Endothelial cell of umbilical vein (primary cell): ENCODE results near the gene GPD2. TPM values are rescaled to one million over a fixed set of nuclear protein-coding genes. Genes with fewer than 3 reads are reported as not detected.

Source experiments
- BruUV-seq: library from RNA; stranded (reverse); fragments of 400-500 nt; replicated peaks from 2 replicates; lab custom pipeline; 2021; lab: Mats Ljungman, UMichigan
- CTCF ChIA-PET: fragments of 300-600, 350-600 bp; sonication (Branson Sonifier 250); formaldehyde crosslinking; loops from one replicate; lab custom pipeline; 2021; ENCODE audit warnings: antibody characterized with exemption, inconsistent platforms; lab: Charles Lee
- POLR2A ChIA-PET: fragments of 300-600, 350-600 bp; sonication (Branson Sonifier 250); formaldehyde crosslinking; loops from one replicate; lab custom pipeline; 2021; ENCODE audit warnings: antibody characterized with exemption, inconsistent platforms; lab: Charles Lee
- DNase-seq: peaks from one replicate; pipeline ENCODE4 v3.0.0-alpha.2; 2011; ENCODE audit warnings: low read depth, low spot score
- FAIRE-seq: peaks from 2 replicates; lab custom pipeline; 2011; peaks lifted over from hg19 to GRCh38; lab: Jason Lieb, UNC
- H2AFZ ChIP-seq: 2 replicates; pipeline ENCODE4 v1.6.0; 2012; ENCODE audit warnings: low read depth, low read length, control low read depth, inconsistent platforms
- H3K27ac ChIP-seq: 2 replicates; pipeline ENCODE4 v1.5.1; 2011; ENCODE audit warnings: low read depth, mild to moderate bottlenecking, control low read depth, low read length, moderate library complexity; ENCODE audit not compliant: insufficient read depth
- H3K27me3 ChIP-seq, 2 experiments: 2 replicates each; pipeline versions ENCODE4 v1.6.0 to v1.6.1; 2011; ENCODE audit warnings: low read length in 2 of 2, mixed read lengths in 1 of 2; ENCODE audit not compliant: control insufficient read depth in 2 of 2, insufficient read depth in 2 of 2
- H3K36me3 ChIP-seq, 2 experiments: 2 replicates in 1 of 2; 3 replicates in 1 of 2; pipeline ENCODE4 v1.5.1; 2011; ENCODE audit warnings: low read length in 2 of 2, mild to moderate bottlenecking in 1 of 2, moderate library complexity in 1 of 2; ENCODE audit not compliant: control insufficient read depth in 2 of 2, insufficient read depth in 2 of 2; ENCODE audit errors: extremely low read depth in 1 of 2
- H3K4me1 ChIP-seq: 3 replicates; pipeline ENCODE4 v1.5.1; 2011; ENCODE audit warnings: mild to moderate bottlenecking, low read length; ENCODE audit not compliant: control insufficient read depth, insufficient read depth; ENCODE audit errors: extremely low read depth
- H3K4me2 ChIP-seq: 2 replicates; pipeline ENCODE4 v1.6.1; 2011; ENCODE audit warnings: low read length, control low read depth, mixed read lengths; ENCODE audit not compliant: insufficient read depth
- H3K4me3 ChIP-seq, 3 experiments: fragments of 200-600 bp in 1 of 3; sonication (generic), shearing (Covaris generic) in 1 of 3; replicated peaks in 1 of 3; 2 replicates each; pipeline ENCODE4 v1.5.1; 2011 to 2016; ENCODE audit warnings: control low read depth in 3 of 3, low read length in 3 of 3, mild to moderate bottlenecking in 2 of 3, inconsistent platforms in 1 of 3, low read depth in 1 of 3, moderate library complexity in 1 of 3; ENCODE audit not compliant: insufficient read depth in 1 of 3
- H3K79me2 ChIP-seq: 2 replicates; pipeline ENCODE4 v1.6.0; 2012; ENCODE audit warnings: low read length, inconsistent platforms; ENCODE audit not compliant: control insufficient read depth, insufficient read depth
- H3K9ac ChIP-seq: replicated peaks from 2 replicates; pipeline ENCODE3; 2011; ENCODE audit warnings: low read length, control low read depth; ENCODE audit not compliant: insufficient read depth; ENCODE audit errors: extremely low read depth
- H3K9me1 ChIP-seq: replicated peaks from 3 replicates; pipeline ENCODE4 v1.6.0; 2011; ENCODE audit warnings: mild to moderate bottlenecking, low read length; ENCODE audit not compliant: control insufficient read depth, insufficient read depth; ENCODE audit errors: extremely low read depth
- H3K9me3 ChIP-seq: replicated peaks from 2 replicates; pipeline ENCODE4 v1.5.1; 2012; ENCODE audit warnings: low read length, inconsistent platforms; ENCODE audit not compliant: control insufficient read depth, insufficient read depth
- H4K20me1 ChIP-seq: replicated peaks from 2 replicates; pipeline ENCODE3; 2011; ENCODE audit warnings: mild to moderate bottlenecking, low read length; ENCODE audit not compliant: control insufficient read depth, insufficient read depth; ENCODE audit errors: extremely low read depth
- CTCF ChIP-seq, 2 donors: IDR thresholded peaks; 1 replicate in 1 of 2; 2 replicates in 1 of 2; pipeline ENCODE4 v1.5.1; 2011; ENCODE audit warnings: low read length in 2 of 2, mild to moderate bottlenecking in 2 of 2, moderate library complexity in 2 of 2, control low read depth in 1 of 2, inconsistent platforms in 1 of 2, low read depth in 1 of 2; ENCODE audit not compliant: insufficient read depth in 1 of 2; ENCODE audit errors: extremely low read depth in 1 of 2
- EZH2 ChIP-seq: IDR thresholded peaks from 2 replicates; pipeline ENCODE4 v1.6.1; 2012; ENCODE audit warnings: borderline replicate concordance, low read depth, mild to moderate bottlenecking, moderate library complexity, low read length, inconsistent platforms; ENCODE audit not compliant: severe bottlenecking
- FOS ChIP-seq: IDR thresholded peaks from 2 replicates; pipeline ENCODE4 v1.6.1; 2011; ENCODE audit warnings: mild to moderate bottlenecking, low read length, moderate library complexity, borderline replicate concordance; ENCODE audit not compliant: insufficient read depth
- GATA2 ChIP-seq: IDR thresholded peaks from 2 replicates; pipeline ENCODE4 v1.7.0; 2011; ENCODE audit warnings: low read depth, mild to moderate bottlenecking, moderate library complexity, mixed read lengths, low read length; ENCODE audit not compliant: insufficient read length, insufficient read depth
- JUN ChIP-seq: IDR thresholded peaks from 2 replicates; pipeline ENCODE4 v1.6.1; 2011; ENCODE audit warnings: borderline replicate concordance, low read depth; ENCODE audit not compliant: insufficient read length, insufficient read depth
- MAX ChIP-seq: IDR thresholded peaks from 2 replicates; pipeline ENCODE4 v1.6.1; 2011; ENCODE audit not compliant: insufficient read depth, insufficient read length
- MYC ChIP-seq: IDR thresholded peaks from one replicate; pipeline ENCODE4 v1.6.1; 2011; ENCODE audit warnings: mild to moderate bottlenecking, low read depth, low read length
- POLR2A ChIP-seq: IDR thresholded peaks from 2 replicates; pipeline ENCODE4 v1.6.1; 2012; ENCODE audit warnings: low read depth, mild to moderate bottlenecking, control low read depth, low read length
- POLR2AphosphoS5 ChIP-seq: IDR thresholded peaks from 2 replicates; pipeline ENCODE4 v1.6.1; 2012; ENCODE audit warnings: low read depth, mild to moderate bottlenecking, control low read depth, low read length, moderate library complexity; ENCODE audit not compliant: insufficient read depth
- dilution Hi-C: fragments of 300-500 bp; cut with MboI; formaldehyde crosslinking; loops from one replicate; pipeline ENCODE4 v1.15.0; 2019; ENCODE audit warnings: low sequenced_read_pairs; ENCODE audit not compliant: extremely low pct_ligation_motif_present
- intact Hi-C: fragments of 100-400 bp; cut with micrococcal nuclease; formaldehyde crosslinking; loops from one replicate; pipeline ENCODE4 v1.10.0; 2022
- polyA plus RNA-seq, 4 experiments: library from polyadenylated mRNA; depleted of rRNA in 3 of 4; stranded (reverse) in 3 of 4; unstranded in 1 of 4; fragments of >200 nt; gene quantifications; 2 replicates each; pipeline versions ENCODE4 v1.2.1 to v1.2.3, GENCODE V29; 2011 to 2012; ENCODE audit warnings: missing spikeins in 1 of 4
- total RNA-seq: library from RNA; stranded (reverse); gene quantifications from 2 replicates; pipeline ENCODE4 v1.2.3, GENCODE V29; 2021

Gene GPD2
- total and polyA plus RNA-seq, 2 donors (not counting 3 experiments of a cell fraction or from before 2014, with no cell fraction given), result 6.6 to 37.0 TPM

- ChIA-PET CTCF (interaction anchor here (1.0 to 6.8 kb wide), 5 partner anchors 20 to 1216 kb away, joined by 3 to 46 read pairs (median 7); no protein-coding TSS in a partner anchor), POLR2A (no interaction called here)
- no peaks in the 10 kb centered on the region for H3K4me1 ChIP-seq
- H3K9me3 ChIP-seq, result no peaks in the 10 kb centered on the region
- DNase-seq (no peak), FAIRE-seq (no peak)
- no TSS peak for BruUV-seq
- dilution Hi-C loops (no loop called here), intact Hi-C loops (no loop called here)
- H3K79me2 ChIP-seq, result no peaks in the 10 kb centered on the region
- no peak overlapping the region for H3K4me2 ChIP-seq
- no peaks in the 10 kb centered on the region for H3K9me1 ChIP-seq
- H3K36me3 ChIP-seq, result no peaks in the 10 kb centered on the region
- TF ChIP-seq MYC (no peak), POLR2A (no peak), MAX (no peak), POLR2AphosphoS5 (no peak), EZH2 (no peak), CTCF (IDR thresholded peaks at IDR 0.05; ENCODE audit: extremely low read depth in 1 of 2, insufficient read depth in 1 of 2, low read depth in 1 of 2, low read length in 2 of 2) (no peak), FOS (no peak), JUN (no peak), GATA2 (no peak)
- no peaks in the 10 kb centered on the region for H3K27me3 ChIP-seq
- no peaks in the 10 kb centered on the region for H4K20me1 ChIP-seq
- H3K9ac ChIP-seq, result no peak overlapping the region
- H3K27ac ChIP-seq, result no peak overlapping the region
- no peak overlapping the region for H3K4me3 ChIP-seq
- no peak overlapping the region for H2AFZ ChIP-seq
These were observed 156.8 kb downstream of the GPD2 start for GRCh38 chr2:156592809-156593593.
